Activated CD4-positive, alpha-beta memory T cell treated with anti-CD3 and anti-CD28 coated beads, Interleukin-2, amount 10 ng/mL, durations not matched to agents 7 days and 5 days (primary cell): Measurements from ENCODE around the gene WDR54. TPM values are rescaled to one million over a fixed set of nuclear protein-coding genes. Genes with fewer than 3 reads are reported as not detected.
"Not testable (repeated sequence)": the region's sequence is repeated elsewhere in the genome, so short reads cannot be mapped to it uniquely, and the experiment has no call there.

Experiments used
- CTCF ChIA-PET: fragments of 350-600 bp; sonication (Branson Sonifier 250); formaldehyde crosslinking; loops from one replicate; lab custom pipeline; 2021; ENCODE audit warnings: antibody characterized with exemption, inconsistent platforms; lab: Charles Lee
- POLR2A ChIA-PET: fragments of 350-600 bp; sonication (Branson Sonifier 250); formaldehyde crosslinking; loops from one replicate; lab custom pipeline; 2021; ENCODE audit warnings: antibody characterized with exemption; lab: Charles Lee
- DNase-seq: peaks from one replicate; pipeline ENCODE4 v3.0.0-alpha.2; 2020
- H3K27ac Mint-ChIP-seq: one replicate; pipeline ENCODE4 v1.8.0; 2021; ENCODE audit warnings: mild to moderate bottlenecking, mixed read lengths
- H3K27me3 Mint-ChIP-seq: one replicate; pipeline ENCODE4 v1.8.0; 2021; ENCODE audit warnings: mixed read lengths
- H3K36me3 Mint-ChIP-seq: one replicate; pipeline ENCODE4 v1.8.0; 2021; ENCODE audit warnings: low read depth, mixed read lengths
- H3K4me1 Mint-ChIP-seq: one replicate; pipeline ENCODE4 v1.8.0; 2021; ENCODE audit warnings: mixed read lengths
- H3K4me3 Mint-ChIP-seq: one replicate; pipeline ENCODE4 v1.8.0; 2021; ENCODE audit warnings: mild to moderate bottlenecking, mixed read lengths
- H3K9me3 Mint-ChIP-seq: one replicate; pipeline ENCODE4 v1.8.0; 2021; ENCODE audit warnings: mixed read lengths
- total RNA-seq, 2 experiments: library from RNA; stranded (reverse); gene quantifications; one replicate each; pipeline ENCODE4 v1.2.3, GENCODE V29; 2021

The WDR54 gene
- total RNA-seq, 2 experiments from 2014 or later, result 102 to 105 TPM

GRCh38 chr2:74462054-74462785 lies 40.7 kb downstream of the WDR54 start:
- H3K27me3 Mint-ChIP-seq, result no peaks in the 10 kb centered on the region
- H3K36me3 Mint-ChIP-seq, result peaks cover 22% of the 10 kb centered on the region
- no peak overlapping the region for H3K27ac Mint-ChIP-seq
- H3K4me3 Mint-ChIP-seq, result no peak overlapping the region
- DNase-seq, result no peak
- ChIA-PET CTCF (interaction anchor here (0.6 to 1.5 kb wide), 3 partner anchors 11 to 127 kb away, joined by 3 to 7 read pairs (median 3); partner anchors contain the start of gene MRPL53), POLR2A (interaction anchor here (0.9 to 8.1 kb wide), 3 partner anchors 10 to 67 kb away, joined by 3 to 103 read pairs (median 8); partner anchors contain the start of genes AUP1, CCDC142, HTRA2 and MRPL53)
- peaks cover 46% of the 10 kb centered on the region for H3K4me1 Mint-ChIP-seq
- no peaks in the 10 kb centered on the region for H3K9me3 Mint-ChIP-seq

DNA sequence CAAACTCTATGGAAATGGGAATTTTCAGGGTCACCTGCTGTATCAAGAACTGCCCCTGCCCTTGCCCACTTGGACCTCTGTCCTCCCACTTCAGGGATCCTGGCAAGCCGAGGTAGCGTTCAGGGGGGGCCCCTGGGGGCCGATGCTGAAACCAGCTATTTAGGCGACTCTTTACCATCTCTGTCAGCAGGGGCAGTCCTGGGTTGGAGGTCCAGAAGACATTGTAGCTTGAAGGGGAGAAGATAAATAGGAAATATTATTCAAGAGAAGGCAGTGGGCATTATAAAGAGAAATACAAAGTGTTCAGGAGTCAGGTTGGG lies 41.2 kb downstream of the WDR54 start:
- no peaks in the 10 kb centered on the region for H3K27me3 Mint-ChIP-seq
- no peak for DNase-seq
- peak overlapping the region; percentile 36 for H3K4me3 Mint-ChIP-seq
- H3K4me1 Mint-ChIP-seq, result peaks cover 47% of the 10 kb centered on the region
- H3K27ac Mint-ChIP-seq, result no peak overlapping the region
- H3K36me3 Mint-ChIP-seq, result peaks cover 21% of the 10 kb centered on the region
- CTCF ChIA-PET, result no interaction called here
- H3K9me3 Mint-ChIP-seq, result no peaks in the 10 kb centered on the region
- POLR2A ChIA-PET, result interaction anchor here (1.7 kb wide), 1 partner anchor 10 kb away, joined by 8 read pairs; the partner anchor contains the start of gene MRPL53

DNA sequence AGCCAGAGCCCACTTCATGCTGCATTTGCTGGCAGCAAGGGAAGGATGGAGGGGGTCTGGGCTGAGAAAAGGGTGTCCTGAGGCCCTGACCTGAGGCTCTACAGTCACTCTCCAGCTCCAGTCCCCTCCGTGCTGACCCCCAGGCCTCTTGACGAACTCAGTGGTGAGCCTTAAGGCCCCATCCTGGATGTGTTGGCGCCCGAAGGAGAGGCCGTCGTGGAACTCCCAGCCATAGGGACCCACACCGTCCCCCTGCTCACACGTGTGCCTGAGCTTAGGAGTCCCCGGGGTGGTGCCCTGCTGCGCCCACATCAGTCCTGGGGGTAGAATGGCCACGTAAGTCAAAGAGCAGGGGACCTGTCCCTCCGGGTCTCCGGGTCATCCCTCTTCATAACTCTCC lies 42.9 kb downstream of the WDR54 start:
- Mint-ChIP-seq H3K36me3 (peaks cover 21% of the 10 kb centered on the region), H3K27ac (peak overlapping the region; percentile 67), H3K27me3 (no peaks in the 10 kb centered on the region), H3K9me3 (no peaks in the 10 kb centered on the region), H3K4me3 (peak overlapping the region; percentile 99), H3K4me1 (peaks cover 42% of the 10 kb centered on the region)
- CTCF ChIA-PET, result interaction anchor here (0.6 to 1.4 kb wide), 3 partner anchors 10 to 67 kb away, joined by 3 to 6 read pairs (median 4); partner anchors contain the start of gene INO80B
- POLR2A ChIA-PET, result interaction anchor here (0.7 to 6.7 kb wide), 7 partner anchors 8 to 130 kb away, joined by 3 to 65 read pairs (median 4); partner anchors contain the start of genes AUP1, CCDC142, HTRA2 and INO80B
- no peak for DNase-seq

DNA sequence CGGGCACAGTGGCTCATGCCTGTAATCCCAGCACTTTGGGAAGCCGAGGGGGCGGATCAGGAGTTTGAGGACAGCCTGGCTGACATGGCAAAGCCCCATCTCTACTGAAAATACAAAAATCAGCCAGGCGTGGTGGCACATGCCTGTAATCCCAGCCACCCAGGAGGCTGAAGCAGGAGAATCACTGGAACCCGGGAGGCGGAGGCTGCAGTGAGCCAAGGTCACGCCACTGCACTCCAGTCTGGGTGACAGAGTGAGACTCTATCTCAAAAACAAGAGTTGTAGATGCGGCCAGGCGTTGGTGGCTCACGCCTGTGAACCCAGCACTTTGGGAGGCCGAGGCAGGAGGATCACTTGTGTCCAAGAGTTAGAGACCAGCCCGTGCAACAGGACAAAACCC lies 49.2 kb downstream of the WDR54 start:
- Mint-ChIP-seq H3K4me1 (peaks cover 43% of the 10 kb centered on the region), H3K36me3 (peaks cover 39% of the 10 kb centered on the region), H3K27ac (peak overlapping the region; percentile 83), H3K4me3 (peak overlapping the region; percentile 60)
- not testable (repeated sequence) for H3K27me3 Mint-ChIP-seq, DNase-seq, H3K9me3 Mint-ChIP-seq
- CTCF ChIA-PET, result interaction anchor here (0.6 to 2.9 kb wide), 6 partner anchors 12 to 115 kb away, joined by 3 to 34 read pairs (median 4); partner anchors contain the start of genes CCDC142, INO80B, TTC31 and WBP1
- POLR2A ChIA-PET, result interaction anchor here (2.0 to 4.0 kb wide), 4 partner anchors 11 to 28 kb away, joined by 5 to 81 read pairs (median 24); partner anchors contain the start of genes CCDC142, LBX2, TTC31 and WBP1

DNA sequence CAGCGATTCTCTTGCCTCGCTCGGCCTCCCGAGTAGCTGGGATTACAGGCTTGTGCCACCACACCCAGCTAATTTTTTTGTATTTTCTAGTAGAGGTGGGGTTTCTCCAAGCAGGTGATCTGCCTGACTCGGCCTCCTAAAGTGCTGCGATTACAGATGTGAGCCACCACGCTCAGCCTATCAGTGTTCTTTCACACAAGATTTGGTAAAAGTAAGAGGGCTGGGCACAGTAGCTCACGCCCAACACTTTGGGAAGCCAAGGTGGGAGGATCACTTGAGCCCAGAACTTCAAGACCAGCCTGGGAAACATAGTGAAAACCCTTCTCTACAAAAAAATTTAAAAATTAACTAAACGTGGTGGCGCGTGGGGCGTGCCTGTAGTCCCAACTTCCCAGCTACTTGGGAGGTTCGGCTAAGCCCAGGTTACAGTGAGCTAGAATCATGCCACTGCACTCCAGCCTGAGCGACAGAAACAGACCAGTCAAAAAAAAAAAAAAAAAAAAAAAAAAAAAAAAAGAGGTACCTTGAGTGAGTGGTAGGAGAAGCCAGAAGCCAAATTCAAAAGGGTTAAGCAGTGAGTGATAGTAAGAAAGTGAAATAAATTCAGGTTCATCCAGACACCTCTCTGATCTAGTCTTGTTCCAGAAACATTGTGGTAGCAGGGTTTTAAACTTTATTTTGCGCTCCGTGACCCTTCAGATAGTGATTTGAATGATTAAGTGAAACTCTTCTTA lies 50.0 kb downstream of the WDR54 start:
- no peaks in the 10 kb centered on the region for H3K27me3 Mint-ChIP-seq
- CTCF ChIA-PET, result interaction anchor here (0.6 to 2.9 kb wide), 8 partner anchors 11 to 117 kb away, joined by 3 to 34 read pairs (median 4); partner anchors contain the start of genes CCDC142, INO80B, TTC31 and WBP1
- H3K4me1 Mint-ChIP-seq, result peaks cover 39% of the 10 kb centered on the region

DNA sequence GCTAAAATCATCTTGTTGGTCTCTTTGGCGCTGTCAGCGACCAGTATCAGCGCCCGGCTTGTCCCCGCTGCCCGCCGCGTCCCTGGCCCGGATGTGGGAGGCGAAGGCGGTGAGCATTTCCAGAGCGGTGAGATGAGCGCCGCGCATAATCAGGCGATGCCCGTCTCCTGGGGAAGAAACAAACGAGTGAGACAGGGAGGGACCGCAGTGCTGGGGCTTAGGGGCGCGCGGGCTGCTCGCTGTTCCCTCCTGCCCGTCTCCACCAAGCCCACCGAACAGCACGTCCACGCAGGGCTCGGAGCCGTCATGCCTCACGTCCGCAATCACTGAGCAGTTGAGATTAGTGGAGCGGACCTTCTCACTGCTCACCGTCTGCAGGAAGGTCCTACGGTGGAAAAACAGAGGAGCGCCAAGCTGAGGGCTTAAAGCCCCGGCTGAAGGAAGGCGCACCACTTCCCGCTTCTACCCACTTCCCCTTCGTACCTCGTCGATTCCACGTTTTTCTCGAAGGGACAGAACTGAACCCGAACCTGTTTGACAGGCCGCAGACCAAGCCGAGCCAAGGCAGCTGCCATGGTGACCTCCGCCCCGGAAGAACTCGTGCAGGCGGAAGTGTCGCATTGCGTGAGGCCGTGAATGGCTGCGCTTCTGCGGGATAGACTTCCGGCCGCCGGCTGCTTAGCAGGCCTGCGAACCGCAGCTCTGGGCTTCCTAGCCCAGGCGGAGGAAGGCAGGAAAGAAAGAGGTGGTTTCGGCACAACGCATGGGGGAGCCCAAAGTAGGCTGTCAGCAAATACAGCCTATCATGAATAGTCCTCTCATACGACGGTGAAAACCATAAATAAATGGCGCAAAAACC lies 50.8 kb downstream of the WDR54 start, which contains the start of gene MRPL53:
MRPL53 (minus strand) TSS at position 595 of the 859 bp plus-strand sequence; CDS start at position 575, 20 bp downstream.
- H3K9me3 Mint-ChIP-seq, result no peaks in the 10 kb centered on the region
- H3K27ac Mint-ChIP-seq, result peak within 1 kb of the TSS; percentile 98
- peak within 1 kb of the TSS; percentile 97 for H3K4me3 Mint-ChIP-seq
- H3K36me3 Mint-ChIP-seq, result peaks cover 44% of the 10 kb centered on the region
- peak; percentile 97 for DNase-seq
- ChIA-PET CTCF (interaction anchor here (0.7 to 2.9 kb wide), 13 partner anchors 10 to 116 kb away, joined by 3 to 34 read pairs (median 5); partner anchors contain the start of genes AUP1, CCDC142, DQX1 and HTRA2), POLR2A (interaction anchor here (0.7 to 4.0 kb wide), 21 partner anchors 7 to 644 kb away, joined by 3 to 81 read pairs (median 4); partner anchors contain the start of genes AUP1, CCDC142, DQX1 and HTRA2)
- no peaks in the 10 kb centered on the region for H3K27me3 Mint-ChIP-seq
- peaks cover 36% of the 10 kb centered on the region for H3K4me1 Mint-ChIP-seq

More for the DNA sequence above, 50.0 kb downstream of the WDR54 start:
- peak overlapping the region; percentile 98 for H3K27ac Mint-ChIP-seq
- DNase-seq, result no peak
- peaks cover 39% of the 10 kb centered on the region for H3K36me3 Mint-ChIP-seq
- H3K9me3 Mint-ChIP-seq, result no peaks in the 10 kb centered on the region
- POLR2A ChIA-PET, result interaction anchor here (1.2 to 4.0 kb wide), 8 partner anchors 10 to 264 kb away, joined by 3 to 81 read pairs (median 11); partner anchors contain the start of genes AUP1, CCDC142, HTRA2 and LBX2
- peak overlapping the region; percentile 97 for H3K4me3 Mint-ChIP-seq

GRCh38 chr2:74472945-74473258 lies 51.4 kb downstream of the WDR54 start:
- ChIA-PET POLR2A (interaction anchor here (0.7 to 4.0 kb wide), 20 partner anchors 8 to 644 kb away, joined by 3 to 81 read pairs (median 4); partner anchors contain the start of genes AUP1, CCDC142, DQX1 and HTRA2), CTCF (interaction anchor here (0.8 to 2.9 kb wide), 10 partner anchors 10 to 116 kb away, joined by 3 to 34 read pairs (median 6); partner anchors contain the start of genes AUP1, CCDC142, DQX1 and HTRA2)
- H3K36me3 Mint-ChIP-seq, result peaks cover 47% of the 10 kb centered on the region
- DNase-seq, result no peak
- H3K27ac Mint-ChIP-seq, result peak overlapping the region; percentile 98
- peaks cover 38% of the 10 kb centered on the region for H3K4me1 Mint-ChIP-seq
- no peaks in the 10 kb centered on the region for H3K27me3 Mint-ChIP-seq
- no peaks in the 10 kb centered on the region for H3K9me3 Mint-ChIP-seq
- peak overlapping the region; percentile 97 for H3K4me3 Mint-ChIP-seq

- Mint-ChIP-seq H3K27ac (peak overlapping the region; percentile 31), H3K4me1 (peaks cover 44% of the 10 kb centered on the region), H3K9me3 (no peaks in the 10 kb centered on the region), H3K36me3 (peaks cover 52% of the 10 kb centered on the region), H3K4me3 (no peak overlapping the region), H3K27me3 (no peaks in the 10 kb centered on the region)
- POLR2A ChIA-PET, result interaction anchor here (1.2 to 4.0 kb wide), 4 partner anchors 7 to 55 kb away, joined by 3 to 81 read pairs (median 8); partner anchors contain the start of genes AUP1, CCDC142, HTRA2 and TTC31
- no peak for DNase-seq
- CTCF ChIA-PET, result interaction anchor here (0.9 to 1.7 kb wide), 3 partner anchors 9 to 92 kb away, joined by 3 to 8 read pairs (median 3); partner anchors contain the start of genes CCDC142, TTC31 and WBP1
These were observed 53.0 kb downstream of the WDR54 start for GRCh38 chr2:74474481-74474880.

- H3K4me3 Mint-ChIP-seq, result no peak overlapping the region
- H3K4me1 Mint-ChIP-seq, result peaks cover 44% of the 10 kb centered on the region
- CTCF ChIA-PET, result interaction anchor here (0.9 to 1.7 kb wide), 5 partner anchors 9 to 91 kb away, joined by 3 to 8 read pairs (median 3); partner anchors contain the start of genes CCDC142, DQX1, TTC31 and WBP1
- DNase-seq, result no peak
- peaks cover 53% of the 10 kb centered on the region for H3K36me3 Mint-ChIP-seq
- peak overlapping the region; percentile 50 for H3K27ac Mint-ChIP-seq
- no peaks in the 10 kb centered on the region for H3K27me3 Mint-ChIP-seq
- no peaks in the 10 kb centered on the region for H3K9me3 Mint-ChIP-seq
- POLR2A ChIA-PET, result interaction anchor here (1.2 to 4.0 kb wide), 5 partner anchors 7 to 55 kb away, joined by 3 to 81 read pairs (median 6); partner anchors contain the start of genes AUP1, CCDC142, HTRA2 and INO80B
These were observed 53.4 kb downstream of the WDR54 start for GRCh38 chr2:74474899-74475298.
